Glomerular endothelial cell (primary cell): ENCODE results near the gene ATP2A2. TPM values are rescaled to one million over a fixed set of nuclear protein-coding genes. Genes with fewer than 3 reads are reported as not detected.
"Not testable (repeated sequence)": the region's sequence is repeated elsewhere in the genome, so short reads cannot be mapped to it uniquely, and the experiment has no call there.

Source experiments
- DNase-seq: peaks from one replicate; pipeline ENCODE4 v3.0.0-alpha.2; 2011; ENCODE audit warnings: low read depth, low spot score; ENCODE audit errors: extremely low read depth
- total RNA-seq: library from RNA; depleted of rRNA; stranded (reverse); fragments of >200 nt; gene quantifications from 2 replicates; pipeline ENCODE4 v1.2.3, GENCODE V29; 2015

Gene ATP2A2
- 147 and 176 TPM in 2 replicates for total RNA-seq

- DNase-seq = no peak
Measured at GRCh38 chr12:110280779-110281548, at the start of gene ATP2A2. Gene ATP2A2 (plus strand): TSS chr12:110281247. CDS start chr12:110281790, 543 bp downstream.

- no peak for DNase-seq
Measured at GRCh38 chr12:110233212-110233903, 47.7 kb upstream of the ATP2A2 start.

GRCh38 chr12:110234331-110234751 is 46.7 kb upstream of the ATP2A2 start:
- DNase-seq = no peak

GRCh38 chr12:110234755-110235154 is 46.3 kb upstream of the ATP2A2 start:
- no peak for DNase-seq

- DNase-seq = no peak
Measured at GRCh38 chr12:110235383-110235782, 45.7 kb upstream of the ATP2A2 start.

GRCh38 chr12:110243227-110243626 is 37.8 kb upstream of the ATP2A2 start:
- DNase-seq = no peak

GRCh38 chr12:110244372-110244771 is 36.7 kb upstream of the ATP2A2 start:
- no peak for DNase-seq

GRCh38 chr12:110244829-110245228 is 36.2 kb upstream of the ATP2A2 start:
- no peak for DNase-seq

- no peak for DNase-seq
Measured at GRCh38 chr12:110245369-110245772, 35.7 kb upstream of the ATP2A2 start.

GRCh38 chr12:110246636-110247339 is 34.3 kb upstream of the ATP2A2 start:
- DNase-seq = no peak

GRCh38 chr12:110247340-110248095 is 33.5 kb upstream of the ATP2A2 start:
- no peak for DNase-seq

GRCh38 chr12:110248096-110248447 is 33.0 kb upstream of the ATP2A2 start:
- no peak for DNase-seq

- DNase-seq = no peak
Measured at GRCh38 chr12:110249105-110249504, 31.9 kb upstream of the ATP2A2 start.

- no peak for DNase-seq
Measured at GRCh38 chr12:110249716-110250225, 31.3 kb upstream of the ATP2A2 start.

- DNase-seq = no peak
Measured at GRCh38 chr12:110251381-110251780, 29.7 kb upstream of the ATP2A2 start.

- no peak for DNase-seq
Measured at GRCh38 chr12:110252716-110253115, 28.3 kb upstream of the ATP2A2 start.

- no peak for DNase-seq
Measured at GRCh38 chr12:110253176-110253575, 27.9 kb upstream of the ATP2A2 start.

GRCh38 chr12:110254971-110255540 is 26.0 kb upstream of the ATP2A2 start:
- DNase-seq = no peak

GRCh38 chr12:110255890-110256456 is 25.1 kb upstream of the ATP2A2 start:
- not testable (repeated sequence) for DNase-seq
